ENCODE data around the gene IRGQ. TPM values are rescaled to one million over a fixed set of nuclear protein-coding genes. Genes with fewer than 3 reads are reported as not detected.
"Not testable (repeated sequence)": the region's sequence is repeated elsewhere in the genome, so short reads cannot be mapped to it uniquely, and the experiment has no call there.

IRGQ gene
- total RNA-seq, 1 donor from 2014 or later = 41.7 TPM

GRCh38 chr19:43640424-43640757 is 44.5 kb upstream of the IRGQ start:
- no peaks in the 10 kb centered on the region for H3K36me3 Mint-ChIP-seq (ENCODE audit: low read depth)
- H3K27me3 Mint-ChIP-seq (ENCODE audit: low read depth) = peaks cover 15% of the 10 kb centered on the region
- H3K9me3 Mint-ChIP-seq (ENCODE audit: low read depth) = no peaks in the 10 kb centered on the region
- peaks cover 16% of the 10 kb centered on the region for H3K4me1 Mint-ChIP-seq (ENCODE audit: low read depth)
- H3K4me3 Mint-ChIP-seq (ENCODE audit: unreplicated experiment) = peak overlapping the region; percentile 69
- H3K27ac Mint-ChIP-seq (ENCODE audit: unreplicated experiment) = no peak overlapping the region
- no peak for DNase-seq (ENCODE audit: low spot score)
- TF ChIP-seq CTCF (IDR thresholded peaks at IDR 0.05) = no peak

GRCh38 chr19:43639519-43640423 is 43.8 kb upstream of the IRGQ start, which contains the start of gene CADM4:
TSS of gene CADM4 (minus strand) at chr19:43639850. CDS start at chr19:43639790, 60 bp downstream.
- H3K27me3 Mint-ChIP-seq (ENCODE audit: low read depth) = peaks cover 15% of the 10 kb centered on the region
- peak within 1 kb of the TSS; percentile 32 for H3K27ac Mint-ChIP-seq (ENCODE audit: unreplicated experiment)
- no peak for TF ChIP-seq CTCF (IDR thresholded peaks at IDR 0.05)
- H3K36me3 Mint-ChIP-seq (ENCODE audit: low read depth) = no peaks in the 10 kb centered on the region
- H3K4me3 Mint-ChIP-seq (ENCODE audit: unreplicated experiment) = peak within 1 kb of the TSS; percentile 74
- no peaks in the 10 kb centered on the region for H3K9me3 Mint-ChIP-seq (ENCODE audit: low read depth)
- peaks cover 22% of the 10 kb centered on the region for H3K4me1 Mint-ChIP-seq (ENCODE audit: low read depth)
- no peak for DNase-seq (ENCODE audit: low spot score)

GRCh38 chr19:43638995-43639518 is 43.1 kb upstream of the IRGQ start:
- TF ChIP-seq CTCF (IDR thresholded peaks at IDR 0.05) = no peak
- Mint-ChIP-seq H3K27ac (ENCODE audit: unreplicated experiment) (peak overlapping the region; percentile 32), H3K9me3 (ENCODE audit: low read depth) (no peaks in the 10 kb centered on the region), H3K27me3 (ENCODE audit: low read depth) (peaks cover 15% of the 10 kb centered on the region), H3K36me3 (ENCODE audit: low read depth) (no peaks in the 10 kb centered on the region), H3K4me3 (ENCODE audit: unreplicated experiment) (peak overlapping the region; percentile 74), H3K4me1 (ENCODE audit: low read depth) (peaks cover 22% of the 10 kb centered on the region)
- no peak for DNase-seq (ENCODE audit: low spot score)

- DNase-seq (ENCODE audit: low spot score) = no peak
- H3K36me3 Mint-ChIP-seq (ENCODE audit: low read depth) = no peaks in the 10 kb centered on the region
- TF ChIP-seq CTCF (IDR thresholded peaks at IDR 0.05) = no peak
- peaks cover 15% of the 10 kb centered on the region for H3K27me3 Mint-ChIP-seq (ENCODE audit: low read depth)
- no peak overlapping the region for H3K27ac Mint-ChIP-seq (ENCODE audit: unreplicated experiment)
- H3K4me3 Mint-ChIP-seq (ENCODE audit: unreplicated experiment) = peak overlapping the region; percentile 74
- peaks cover 22% of the 10 kb centered on the region for H3K4me1 Mint-ChIP-seq (ENCODE audit: low read depth)
- no peaks in the 10 kb centered on the region for H3K9me3 Mint-ChIP-seq (ENCODE audit: low read depth)
These were observed 42.5 kb upstream of the IRGQ start for GRCh38 chr19:43638214-43638994.

GRCh38 chr19:43636121-43636683 is 40.3 kb upstream of the IRGQ start:
- Mint-ChIP-seq H3K27me3 (ENCODE audit: low read depth) (peaks cover 12% of the 10 kb centered on the region), H3K9me3 (ENCODE audit: low read depth) (no peaks in the 10 kb centered on the region), H3K4me1 (ENCODE audit: low read depth) (peaks cover 19% of the 10 kb centered on the region), H3K4me3 (ENCODE audit: unreplicated experiment) (no peak overlapping the region), H3K36me3 (ENCODE audit: low read depth) (no peaks in the 10 kb centered on the region), H3K27ac (ENCODE audit: unreplicated experiment) (no peak overlapping the region)
- TF ChIP-seq CTCF (IDR thresholded peaks at IDR 0.05) = no peak
- no peak for DNase-seq (ENCODE audit: low spot score)

- Mint-ChIP-seq H3K4me3 (ENCODE audit: unreplicated experiment) (peak overlapping the region; percentile 42), H3K4me1 (ENCODE audit: low read depth) (peaks cover 17% of the 10 kb centered on the region)
- not testable (repeated sequence) for H3K27ac Mint-ChIP-seq (ENCODE audit: unreplicated experiment); H3K9me3 Mint-ChIP-seq (ENCODE audit: low read depth); H3K36me3 Mint-ChIP-seq (ENCODE audit: low read depth); H3K27me3 Mint-ChIP-seq (ENCODE audit: low read depth); DNase-seq (ENCODE audit: low spot score)
These were observed 39.6 kb upstream of the IRGQ start for GRCh38 chr19:43635561-43635940.

Measured in chondrocyte (in vitro differentiated cells).